ENCODE measurements around the gene CTXND2.
"Not testable (repeated sequence)": the region's sequence is repeated elsewhere in the genome, so short reads cannot be mapped to it uniquely, and the experiment has no call there.

The CTXND2 gene

GRCh38 chr1:150893336-150893913, 6.5 kb downstream of the CTXND2 start:
- no peak for DNase-seq

DNA sequence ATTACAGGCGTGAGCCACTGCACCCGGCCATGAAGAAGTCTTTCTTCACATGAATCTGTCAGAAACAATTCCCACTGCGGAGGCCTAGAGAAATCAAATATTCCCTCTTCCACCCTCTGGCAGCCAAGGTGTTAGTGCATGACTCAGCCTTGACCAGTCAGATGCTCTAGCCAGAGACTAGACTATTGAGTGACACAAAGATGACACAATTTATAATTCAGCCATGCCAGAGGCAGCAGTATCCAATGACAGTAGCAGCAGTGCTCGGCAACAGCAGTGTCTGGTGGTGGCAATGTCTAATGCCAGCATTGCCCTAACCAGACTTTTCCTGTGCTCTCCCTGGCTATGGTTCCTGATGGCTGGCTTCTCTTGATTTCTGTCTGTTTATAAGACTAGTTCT, 8.7 kb downstream of the CTXND2 start:
- DNase-seq = peak; percentile 25

- not testable (repeated sequence) for DNase-seq
Observed at GRCh38 chr1:150899795-150900194, 12.9 kb downstream of the CTXND2 start.

DNA sequence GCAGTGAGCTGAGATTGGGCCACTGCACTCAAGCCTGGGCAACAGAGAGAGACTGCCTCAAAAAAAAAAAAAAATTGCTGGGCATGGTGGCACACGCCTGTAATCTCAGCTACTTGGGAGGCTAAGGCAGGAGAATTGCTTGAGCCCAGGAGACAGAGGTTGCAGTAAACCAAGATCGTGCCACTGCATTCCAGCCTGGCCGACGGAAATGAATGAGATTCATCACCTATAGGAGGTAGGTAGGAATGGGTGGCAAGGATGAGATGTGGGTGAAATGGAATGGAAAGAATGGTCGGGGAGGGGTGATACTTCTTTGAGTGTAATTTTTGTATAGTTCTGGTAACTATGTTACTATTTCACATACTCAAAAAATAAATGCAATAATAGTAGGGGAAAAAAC, 15.4 kb downstream of the CTXND2 start:
- DNase-seq = no peak

GRCh38 chr1:150902751-150903150, 15.8 kb downstream of the CTXND2 start:
- DNase-seq = no peak

DNA sequence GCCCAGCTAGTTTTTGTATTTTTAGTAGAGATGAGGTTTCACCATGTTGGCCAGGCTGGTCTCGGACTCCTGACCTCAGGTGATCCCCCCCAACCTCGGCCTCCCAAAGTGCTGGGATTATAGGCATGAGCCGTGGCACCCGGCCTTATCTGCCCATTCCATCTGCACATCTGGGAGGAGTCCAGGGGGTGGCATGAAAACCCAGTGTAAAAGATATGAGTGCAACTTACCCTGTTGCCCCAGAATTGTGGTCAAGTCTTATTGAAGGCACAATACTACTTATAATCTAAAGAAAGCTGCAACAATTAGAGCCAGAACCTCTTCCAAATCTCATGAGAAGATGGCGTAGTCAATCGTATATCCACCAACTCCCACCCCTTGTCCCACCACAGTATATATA, 18.4 kb downstream of the CTXND2 start:
- DNase-seq = no peak

DNA sequence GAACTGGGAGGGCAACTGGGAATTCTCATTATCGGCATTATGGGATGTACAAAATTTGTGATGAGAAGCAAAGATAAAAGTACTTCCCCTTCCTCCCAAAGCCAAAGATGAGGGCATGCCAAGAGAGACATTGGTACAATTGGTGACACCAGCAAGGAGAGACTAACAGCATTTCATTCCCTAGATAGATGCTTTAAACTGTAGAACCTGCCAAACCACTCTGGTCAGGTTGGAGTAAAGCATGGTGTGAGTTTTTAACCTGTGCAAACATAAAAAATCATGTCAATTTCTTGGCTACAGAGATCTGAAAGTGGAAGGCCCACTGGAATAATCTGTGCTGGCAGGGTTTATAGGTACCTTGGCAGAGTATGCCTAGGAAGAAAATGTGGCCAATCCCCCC, 19.4 kb downstream of the CTXND2 start:
- no peak for DNase-seq

- no peak for DNase-seq
Observed at GRCh38 chr1:150906813-150907212, 19.9 kb downstream of the CTXND2 start.

DNA sequence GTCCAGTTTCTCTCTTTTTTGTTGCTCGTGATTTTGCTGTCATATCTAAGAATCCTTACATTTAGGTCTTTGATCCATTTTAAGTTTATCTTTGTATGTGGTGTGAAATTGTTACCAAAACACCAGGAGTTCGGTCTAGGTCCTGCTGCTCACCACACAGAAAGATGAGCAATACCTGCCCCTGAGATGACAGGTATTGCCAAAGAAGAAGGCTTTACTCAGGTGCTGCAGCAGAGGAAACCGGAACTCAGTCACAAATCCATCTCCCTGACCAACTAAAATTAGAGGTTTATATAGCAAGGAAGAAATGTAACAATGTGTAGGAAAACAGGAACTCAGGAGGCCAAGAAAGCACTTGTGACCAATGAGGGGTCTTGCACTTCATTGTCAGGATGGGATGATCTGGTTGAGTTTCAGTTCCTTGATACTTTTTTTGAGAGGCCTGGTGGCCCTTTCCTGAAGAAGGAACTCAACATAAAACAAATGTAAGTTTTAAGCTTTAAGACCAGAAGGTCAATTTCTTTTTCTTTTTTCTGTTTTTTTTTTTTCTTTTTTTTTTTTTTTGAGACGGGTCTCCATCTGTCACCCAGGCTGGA, 22.7 kb downstream of the CTXND2 start:
- no peak for DNase-seq

DNA sequence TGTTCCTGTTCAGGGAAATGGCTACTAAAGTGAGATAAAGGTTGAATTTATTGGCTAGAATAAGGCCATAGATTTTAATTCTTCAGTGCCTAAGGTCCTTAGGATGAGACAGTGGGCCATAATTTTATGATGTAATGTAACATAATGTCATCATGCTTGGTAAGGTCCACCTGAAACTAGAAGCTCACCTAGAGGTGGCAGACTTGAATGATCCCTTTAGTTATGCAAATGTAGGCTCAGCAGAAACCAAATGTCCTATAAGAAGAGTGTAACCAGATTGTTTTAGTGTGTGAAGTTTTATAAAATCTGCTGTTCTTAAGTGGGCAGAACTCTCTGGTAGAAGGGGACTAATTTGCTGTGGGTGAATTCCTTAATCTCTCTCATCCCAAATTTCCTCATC, 25.7 kb downstream of the CTXND2 start:
- no peak for DNase-seq

- DNase-seq = no peak
Observed at GRCh38 chr1:150917387-150917786, 30.5 kb downstream of the CTXND2 start.

- DNase-seq = peak; percentile 54
Observed at GRCh38 chr1:150922519-150922975, 35.6 kb downstream of the CTXND2 start.

DNA sequence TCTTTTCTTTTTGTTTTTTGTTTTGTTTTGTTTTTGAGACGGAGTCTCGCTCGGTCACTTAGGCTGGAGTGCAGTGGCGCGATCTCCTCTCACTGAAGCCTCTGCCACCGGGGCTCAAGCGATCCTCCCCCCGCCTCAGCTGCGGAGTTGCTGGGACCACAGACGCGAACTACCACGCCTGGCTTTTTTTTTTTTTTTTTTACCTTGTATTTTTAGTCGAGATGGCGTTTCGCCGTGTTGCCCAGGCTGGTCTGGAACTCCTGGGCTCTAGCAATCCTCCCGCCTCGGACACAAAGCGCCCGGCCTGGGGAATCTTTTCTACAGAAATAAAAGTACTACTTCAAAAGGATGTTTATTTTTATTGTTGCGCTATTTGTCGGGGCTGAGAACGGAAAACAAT, 38.1 kb downstream of the CTXND2 start:
- DNase-seq = no peak

- DNase-seq = peak; percentile 62
Observed at GRCh38 chr1:150926097-150926741, 39.3 kb downstream of the CTXND2 start, which contains the start of gene SETDB1. SETDB1 (plus strand) TSS chr1:150926363; CDS start chr1:150927715, 1,352 bp downstream.

DNA sequence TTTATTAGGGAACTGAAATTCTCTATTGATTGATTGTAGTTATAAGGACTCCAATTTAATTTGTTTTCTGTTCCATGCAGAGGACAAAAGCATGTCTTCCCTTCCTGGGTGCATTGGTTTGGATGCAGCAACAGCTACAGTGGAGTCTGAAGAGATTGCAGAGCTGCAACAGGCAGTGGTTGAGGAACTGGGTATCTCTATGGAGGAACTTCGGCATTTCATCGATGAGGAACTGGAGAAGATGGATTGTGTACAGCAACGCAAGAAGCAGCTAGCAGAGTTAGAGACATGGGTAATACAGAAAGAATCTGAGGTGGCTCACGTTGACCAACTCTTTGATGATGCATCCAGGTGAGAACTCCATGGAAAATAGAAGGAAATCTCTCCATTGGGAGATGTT, 40.7 kb downstream of the CTXND2 start:
- no peak for DNase-seq

- no peak for DNase-seq
Observed at GRCh38 chr1:150928286-150928685, 41.4 kb downstream of the CTXND2 start.

GRCh38 chr1:150928775-150929174, 41.8 kb downstream of the CTXND2 start:
- not testable (repeated sequence) for DNase-seq

DNA sequence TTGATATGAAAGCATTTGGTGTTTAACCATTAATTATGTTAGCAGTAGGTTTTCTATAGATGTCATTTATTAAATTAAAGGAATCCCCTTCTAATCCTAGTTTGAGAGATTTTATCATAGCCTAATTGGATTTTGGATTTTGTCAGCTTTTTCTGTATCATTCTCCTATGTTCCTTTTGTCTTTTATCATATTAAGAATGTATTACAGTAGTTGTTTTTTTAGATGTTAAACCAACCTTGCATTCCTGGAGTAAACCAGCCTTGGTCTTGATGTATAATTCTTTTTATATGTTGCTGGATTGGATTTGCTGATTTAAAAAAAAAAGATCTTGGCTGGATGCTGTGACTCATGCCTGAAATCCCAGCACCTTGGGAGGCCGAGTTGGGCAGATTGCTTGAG, 44.8 kb downstream of the CTXND2 start:
- DNase-seq = no peak

- no peak for DNase-seq
Observed at GRCh38 chr1:150944856-150945255, 57.9 kb downstream of the CTXND2 start.

DNA sequence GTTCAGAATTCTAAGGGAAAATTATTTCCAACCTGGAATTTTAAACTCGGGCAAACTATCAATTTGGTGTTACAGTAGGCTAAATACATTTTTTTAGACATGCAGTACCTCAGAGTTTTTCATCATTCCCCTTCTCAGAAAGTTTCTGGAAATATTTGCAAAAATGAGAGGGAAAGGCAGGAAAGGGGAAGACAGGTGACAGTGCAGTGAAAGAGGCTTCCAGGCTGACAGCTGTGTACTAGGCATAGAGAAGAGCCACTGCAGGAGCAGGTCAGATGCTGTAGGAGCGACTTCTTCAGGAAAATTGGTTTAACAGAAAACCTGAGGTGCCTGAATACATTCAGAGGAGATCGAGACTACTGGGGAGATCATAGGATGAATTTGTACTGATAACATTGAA, 67.8 kb downstream of the CTXND2 start:
- DNase-seq = no peak

DNA sequence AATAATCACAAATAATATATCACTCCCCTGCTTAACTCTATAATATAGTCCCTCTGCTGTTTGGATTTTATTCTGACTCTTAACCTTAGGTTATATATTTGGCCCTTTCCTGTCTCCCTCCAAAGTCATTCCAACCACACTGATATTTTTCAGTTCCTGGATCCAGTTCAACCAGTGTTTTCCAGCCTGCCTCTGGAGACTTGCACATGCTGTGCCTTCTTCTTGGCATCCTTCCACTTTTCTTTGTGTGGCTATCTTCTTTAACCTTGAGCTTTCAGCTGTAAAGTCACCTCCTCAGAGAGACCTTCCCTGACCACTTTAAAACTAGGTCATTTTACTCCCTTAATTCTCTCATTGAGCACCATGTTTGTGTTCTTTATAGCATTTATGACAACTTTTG, 68.3 kb downstream of the CTXND2 start:
- no peak for DNase-seq

GRCh38 chr1:150957666-150958065, 70.7 kb downstream of the CTXND2 start:
- no peak for DNase-seq

GRCh38 chr1:150960646-150961045, 73.7 kb downstream of the CTXND2 start:
- DNase-seq = no peak

GRCh38 chr1:150961756-150962155, 74.8 kb downstream of the CTXND2 start:
- no peak for DNase-seq

Measured in 8988T (cell line).